HG03139 (cell line): ENCODE results near the gene MTURN.

Experiments
- ATAC-seq: cut with Tn5 transposase; IDR thresholded peaks from one replicate; pipeline ENCODE4 v1.9.1; 2021; ENCODE audit not compliant: unreplicated experiment

The MTURN gene

DNA sequence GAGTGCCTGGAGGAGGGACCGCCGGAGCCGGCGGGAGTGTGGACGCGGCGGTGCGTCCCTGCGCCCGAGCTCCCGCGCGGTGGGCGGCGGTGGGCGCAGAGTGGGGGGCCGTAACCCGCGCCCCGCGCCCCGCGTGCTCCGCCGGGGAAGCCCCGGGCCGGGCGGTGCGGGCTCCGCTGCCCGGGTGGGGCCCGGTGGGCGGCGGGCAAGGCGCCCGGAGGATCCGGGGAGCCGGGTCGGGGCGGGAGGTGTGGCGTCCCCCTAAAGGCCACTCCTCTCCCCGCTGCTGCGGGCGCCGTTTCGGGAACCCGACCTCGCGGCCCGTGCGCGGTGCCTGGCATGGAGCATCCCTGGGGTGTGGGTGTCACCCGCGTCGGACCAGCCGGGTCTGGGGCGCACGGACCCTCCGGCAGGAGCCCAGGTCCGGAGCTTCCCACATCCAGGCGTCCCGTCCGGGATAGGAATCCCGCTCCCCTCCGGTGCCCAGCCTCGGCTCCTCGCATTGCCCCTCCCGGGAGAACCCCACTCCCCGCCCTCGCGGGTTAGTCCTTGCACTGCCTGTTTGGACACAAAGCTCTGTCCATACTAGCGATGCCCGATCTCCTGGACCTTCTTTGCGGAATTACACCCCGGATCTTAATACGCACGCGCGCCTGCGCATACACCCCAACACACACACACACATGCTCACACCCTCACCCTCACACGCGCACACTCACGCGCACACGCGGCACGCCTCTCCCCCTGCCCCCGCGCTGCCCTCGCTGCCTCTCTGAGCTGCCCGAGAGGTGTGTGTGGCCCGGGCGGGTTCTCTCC, 723 bp downstream of the MTURN start:
- ATAC-seq, result peak; percentile 22

DNA sequence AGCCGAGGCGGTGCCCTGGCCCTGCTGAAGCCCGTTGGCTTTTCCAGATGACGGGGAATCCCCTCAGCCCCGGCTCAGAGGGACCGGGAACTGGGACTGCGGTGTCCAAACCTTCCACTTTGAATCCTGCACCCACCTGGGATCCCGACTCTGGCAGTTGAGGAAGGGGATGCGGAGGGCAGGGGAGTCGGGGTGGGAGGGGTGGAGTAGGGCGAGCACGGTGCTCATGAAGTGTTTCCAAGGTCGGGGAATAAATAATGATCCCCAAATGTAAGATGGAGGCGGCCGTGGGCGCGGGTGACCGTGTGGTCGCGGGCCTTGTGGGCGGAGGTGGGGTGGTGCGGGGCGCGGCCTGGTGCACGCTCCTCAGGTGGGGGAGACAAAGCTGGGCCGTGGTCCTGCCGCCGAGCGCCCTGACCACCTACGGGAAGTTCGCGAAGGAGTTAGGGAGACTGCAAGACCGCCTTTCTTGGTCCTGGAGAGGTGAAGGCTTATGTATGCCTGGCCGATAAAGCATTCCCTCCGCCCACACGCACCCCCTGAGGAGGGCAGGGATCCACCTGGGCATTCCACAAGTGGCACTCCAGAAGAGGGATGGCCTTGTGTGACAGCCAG, 1.4 kb downstream of the MTURN start:
- ATAC-seq, result no peak

DNA sequence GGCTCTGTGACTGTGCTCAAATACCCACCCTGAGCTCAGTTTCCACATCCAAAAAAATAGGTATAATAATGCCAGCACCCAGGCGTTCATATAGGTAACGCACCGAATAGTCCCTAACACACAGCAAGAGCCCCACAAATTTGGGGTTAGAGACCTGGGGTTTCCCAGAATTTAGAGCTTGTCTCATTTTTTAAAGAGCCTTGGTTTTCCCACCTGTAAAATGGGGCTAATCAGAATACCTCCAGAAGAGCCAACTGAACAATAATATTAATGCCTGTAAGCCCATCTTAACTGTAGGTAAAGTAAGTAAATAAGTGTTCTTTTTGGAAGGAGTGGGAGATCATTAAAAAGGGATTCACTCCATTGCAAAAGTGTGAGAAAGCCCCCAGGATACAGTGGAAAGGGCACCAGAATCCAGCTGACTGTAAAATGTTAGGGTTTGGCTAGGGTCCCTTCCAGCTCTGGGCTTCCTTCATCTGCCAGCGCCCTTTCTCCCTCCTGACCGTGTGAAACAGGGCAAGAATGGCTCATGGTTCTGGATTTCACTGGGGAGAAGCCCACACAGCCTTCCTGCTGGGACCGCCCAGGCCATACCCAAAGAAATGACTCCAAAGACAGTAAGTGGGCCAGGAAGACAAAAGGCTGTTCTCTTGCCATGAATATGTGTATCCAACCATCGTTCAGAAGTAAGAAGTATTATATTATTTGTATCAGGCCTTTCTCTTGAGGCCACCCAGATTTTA, 2.1 kb downstream of the MTURN start:
- no peak for ATAC-seq

DNA sequence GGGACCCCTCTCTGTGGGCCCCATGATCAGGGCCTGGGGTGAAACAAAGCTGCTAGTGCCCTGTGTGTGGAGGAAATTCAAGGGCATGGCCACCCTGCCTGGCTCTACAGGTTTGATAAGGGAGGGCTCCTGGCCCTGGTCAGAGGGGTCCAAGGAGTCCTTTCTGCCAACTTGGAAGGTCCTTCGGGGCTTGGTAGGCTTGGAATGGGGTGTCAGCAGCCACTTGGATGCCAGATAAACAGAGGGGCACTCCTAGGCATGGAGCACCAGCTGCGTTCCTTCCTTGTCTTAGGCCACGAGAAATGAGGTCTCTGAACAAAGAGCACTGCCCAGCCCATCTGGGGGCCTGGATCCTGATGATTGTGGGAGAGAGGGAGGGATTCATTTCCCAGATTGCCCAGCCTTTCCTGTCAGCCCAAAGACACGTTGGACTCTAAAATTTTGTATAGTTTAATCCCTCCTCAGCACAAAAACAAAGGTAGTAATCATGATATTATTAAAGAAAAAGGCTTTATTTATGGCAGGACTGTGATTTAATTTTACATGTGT, 5.1 kb downstream of the MTURN start:
- no peak for ATAC-seq

DNA sequence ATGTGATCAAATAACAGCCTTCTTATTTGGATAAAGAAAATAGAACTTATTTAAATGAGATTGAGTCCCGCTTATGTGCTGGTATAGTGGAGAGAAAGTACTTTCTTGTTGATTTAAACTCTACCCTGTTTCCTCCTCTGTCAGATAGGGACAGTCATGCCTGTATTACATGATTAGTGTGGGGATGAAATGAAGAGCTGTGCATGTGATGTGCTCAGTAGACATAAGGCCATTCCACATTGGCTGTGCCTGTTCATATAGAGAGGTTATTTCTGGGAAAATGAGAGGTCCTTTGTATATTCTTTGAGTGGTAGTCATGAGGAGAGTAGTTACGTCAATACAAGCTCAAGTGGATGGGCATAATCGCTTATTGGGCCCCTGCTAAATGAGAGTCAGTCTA, 5.7 kb downstream of the MTURN start:
- no peak for ATAC-seq

DNA sequence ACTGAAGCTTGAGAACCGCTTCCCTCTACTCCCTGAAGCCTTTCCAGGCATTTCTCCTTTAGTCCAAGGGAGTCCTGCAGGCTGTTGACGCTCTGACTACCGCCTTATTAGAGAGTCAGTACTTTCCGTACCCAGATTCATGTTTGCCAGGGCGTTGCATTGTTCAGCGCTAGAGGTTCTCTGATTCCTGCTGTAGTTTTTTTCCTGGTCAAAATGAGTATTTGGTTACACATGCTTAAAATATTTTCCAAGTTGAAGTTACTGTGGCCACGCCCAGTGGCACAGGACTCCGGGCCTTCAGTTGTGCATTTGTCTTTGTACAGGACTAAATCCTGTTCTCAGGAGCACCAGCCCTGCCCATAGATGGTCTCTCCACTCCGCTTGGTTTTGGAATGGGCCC, 7.9 kb downstream of the MTURN start:
- no peak for ATAC-seq

DNA sequence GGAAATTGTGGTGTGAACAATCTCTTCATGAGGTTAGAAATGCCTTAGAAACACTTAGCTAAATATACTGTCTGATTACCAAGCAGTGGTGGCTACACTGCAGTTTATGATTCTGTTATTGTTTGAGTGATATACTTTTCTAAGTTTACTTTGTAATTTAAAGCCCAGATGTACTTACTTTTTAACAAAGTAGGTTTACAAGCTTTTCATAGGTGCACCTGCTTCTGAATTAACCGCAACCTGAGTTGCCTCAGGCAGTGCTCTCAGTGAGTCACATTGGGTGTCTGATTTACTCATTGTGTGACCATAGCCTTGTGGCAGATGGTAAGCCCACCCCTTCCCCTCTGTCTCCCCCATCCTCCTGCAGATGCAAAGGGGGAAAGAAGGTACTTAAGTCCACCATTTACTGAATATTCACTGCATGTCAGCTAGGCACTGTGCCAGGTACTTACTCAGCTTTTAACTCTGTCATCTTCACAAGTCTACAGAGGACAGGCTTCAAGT, 9.0 kb downstream of the MTURN start:
- no peak for ATAC-seq

DNA sequence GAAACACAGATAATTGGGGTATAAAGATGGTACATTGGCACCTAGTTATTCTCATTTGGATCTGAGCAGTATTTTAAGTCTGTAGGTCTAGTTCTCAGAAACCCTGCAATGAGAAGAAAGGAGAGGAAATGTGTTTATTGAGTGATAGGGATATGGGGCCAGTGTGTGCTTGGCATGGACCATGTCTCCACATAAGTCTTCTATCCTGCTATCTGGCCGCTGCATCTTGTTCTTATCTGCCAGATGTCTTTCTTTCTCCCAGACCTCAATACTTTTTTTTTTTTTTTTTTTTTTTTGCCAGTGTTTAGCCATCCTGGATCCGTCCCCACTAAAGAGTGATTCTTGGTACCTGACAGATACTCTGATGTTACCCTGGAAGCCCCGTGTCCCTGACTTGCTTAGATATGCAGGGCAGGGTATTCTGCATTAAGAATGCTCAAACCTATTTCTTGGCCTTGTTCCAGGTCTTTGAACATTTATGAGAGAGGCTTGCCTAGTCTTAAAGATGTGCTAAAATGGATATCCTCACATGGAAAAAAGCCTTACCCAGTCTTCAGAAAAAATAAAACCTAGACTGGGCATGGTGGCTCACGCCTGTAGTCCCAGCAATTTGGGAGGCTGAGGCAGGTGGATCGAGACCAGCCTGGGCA, 10.0 kb downstream of the MTURN start:
- ATAC-seq, result no peak

DNA sequence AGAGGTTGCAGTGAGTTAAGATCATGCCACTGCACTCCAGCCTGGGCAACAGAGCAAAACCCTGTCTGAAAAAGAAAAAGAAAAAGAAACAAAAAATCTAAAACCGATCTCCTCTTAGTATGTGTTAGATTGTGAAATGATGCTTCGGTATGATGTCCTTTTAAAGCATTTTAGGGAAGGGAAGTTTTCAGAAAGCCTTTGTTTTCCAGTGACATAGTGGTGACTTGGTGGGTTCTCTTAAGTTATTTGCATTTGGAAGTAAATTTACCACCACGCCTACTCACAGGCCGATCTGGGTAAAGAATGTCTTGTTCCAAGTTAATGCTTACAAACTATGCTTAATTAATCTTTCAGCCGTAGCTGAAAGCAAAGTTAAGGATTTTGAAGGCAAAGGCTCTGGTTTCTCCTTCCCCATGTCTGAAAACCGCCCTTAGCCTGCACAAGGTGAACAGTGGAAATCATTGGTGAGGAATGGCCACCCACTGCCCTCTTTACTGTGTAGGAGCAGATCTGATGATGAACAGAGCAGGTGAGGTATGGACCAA, 10.7 kb downstream of the MTURN start:
- ATAC-seq, result no peak

DNA sequence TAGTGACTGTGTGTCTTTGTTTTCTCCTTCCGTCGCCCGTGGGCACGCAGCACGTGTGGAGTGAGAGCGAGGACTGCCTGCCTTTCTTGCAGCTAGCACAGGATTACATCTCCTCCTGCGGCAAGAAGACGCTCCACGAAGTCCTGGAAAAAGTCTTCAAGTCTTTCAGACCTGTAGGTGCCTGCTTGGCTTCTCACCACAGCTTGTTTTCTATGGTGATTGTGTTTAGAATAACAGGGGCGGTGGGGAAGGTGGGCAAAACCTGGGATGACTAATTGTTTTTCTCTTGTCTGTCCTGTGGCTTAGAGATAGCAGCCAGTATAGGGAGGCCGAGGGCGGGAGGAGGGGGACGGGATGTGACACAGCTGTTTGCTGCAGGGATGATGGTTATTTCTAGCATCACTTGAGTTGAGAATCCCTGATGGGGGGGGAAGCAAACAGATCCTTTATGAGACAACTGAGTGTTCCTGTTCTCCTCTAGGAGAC, 11.4 kb downstream of the MTURN start:
- no peak for ATAC-seq

DNA sequence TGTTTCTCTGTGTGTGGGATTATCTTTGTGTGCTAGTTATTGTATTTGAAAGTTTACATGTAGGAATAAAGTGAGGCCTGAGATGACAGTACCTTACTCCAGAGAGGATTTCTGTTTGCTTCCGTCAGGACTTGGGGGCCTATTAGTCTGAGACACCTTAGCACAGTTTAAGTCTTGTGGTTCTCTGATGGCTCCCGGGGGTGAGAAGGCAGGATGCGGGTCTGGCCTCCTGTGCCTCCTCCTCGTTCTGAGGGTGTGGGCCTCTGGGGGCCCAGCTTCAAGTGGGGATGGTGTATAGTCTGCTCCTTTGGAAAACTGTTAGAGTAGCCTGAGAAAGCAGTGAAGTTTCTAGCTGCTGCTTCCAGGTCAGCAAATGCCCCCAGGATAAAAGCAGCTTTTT, 12.4 kb downstream of the MTURN start:
- ATAC-seq, result no peak

DNA sequence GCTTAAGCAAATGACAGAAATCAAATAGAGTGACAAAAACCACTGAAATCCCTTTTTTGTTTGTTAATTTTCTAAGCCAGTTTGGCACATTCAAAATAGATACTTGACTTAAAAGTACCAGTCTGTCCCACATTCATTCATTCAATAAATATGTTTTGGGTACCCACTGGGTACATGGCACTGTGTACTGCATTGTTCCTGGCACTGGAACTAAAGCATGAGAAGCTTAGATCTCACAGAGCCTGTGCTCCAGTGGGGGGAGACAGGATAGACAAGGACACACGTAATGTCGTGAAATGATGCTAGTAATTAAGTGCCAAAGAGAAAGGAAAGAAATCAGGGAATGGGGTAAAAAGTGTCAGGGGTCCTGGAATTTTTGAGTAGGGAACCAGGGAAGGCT, 13.0 kb downstream of the MTURN start:
- ATAC-seq, result no peak

DNA sequence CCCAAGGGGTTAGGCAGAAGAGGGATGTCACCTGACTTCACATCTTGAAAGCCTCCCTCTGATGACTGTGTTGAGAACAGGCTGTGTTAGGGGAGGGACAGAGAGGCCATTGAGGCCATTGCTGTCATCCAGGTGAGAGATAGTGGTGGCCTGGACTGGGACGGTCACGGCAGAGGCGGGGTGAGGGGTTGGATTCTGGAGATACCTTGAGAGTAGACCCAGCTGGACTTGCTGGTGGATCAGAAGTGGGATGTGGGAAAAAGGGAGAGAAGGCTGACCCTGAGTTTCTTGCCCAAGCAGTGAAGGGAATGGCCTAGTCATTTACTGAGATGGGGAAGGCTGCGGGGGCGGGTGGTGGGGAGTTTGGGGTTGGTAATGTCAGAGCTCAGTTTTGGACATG, 13.6 kb downstream of the MTURN start:
- no peak for ATAC-seq

DNA sequence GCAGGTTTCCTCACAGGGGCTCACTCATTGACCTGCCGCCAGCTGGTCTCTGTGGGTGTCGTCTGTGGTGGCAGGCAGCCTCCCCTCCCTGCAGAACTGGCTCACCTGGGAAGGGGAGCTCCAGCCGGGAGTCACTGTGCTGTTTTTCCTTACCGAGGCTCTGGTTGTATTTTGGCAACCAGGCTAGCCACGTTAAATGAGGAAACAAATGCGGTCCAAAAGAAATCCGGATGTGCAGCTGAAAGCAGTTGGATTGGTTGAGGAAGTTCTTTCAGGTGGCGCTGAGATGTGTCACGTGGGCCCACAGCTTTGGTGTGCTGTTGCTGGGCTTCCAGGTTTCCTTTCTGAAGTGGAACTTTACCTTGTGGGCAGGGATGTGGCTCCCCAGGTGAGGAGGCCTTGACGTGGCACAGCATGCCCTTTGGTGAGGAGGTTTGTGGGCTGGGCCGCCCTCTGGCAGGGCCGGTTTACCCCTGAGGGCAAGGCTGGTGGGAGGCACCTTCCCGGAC, 14.2 kb downstream of the MTURN start:
- ATAC-seq, result no peak

DNA sequence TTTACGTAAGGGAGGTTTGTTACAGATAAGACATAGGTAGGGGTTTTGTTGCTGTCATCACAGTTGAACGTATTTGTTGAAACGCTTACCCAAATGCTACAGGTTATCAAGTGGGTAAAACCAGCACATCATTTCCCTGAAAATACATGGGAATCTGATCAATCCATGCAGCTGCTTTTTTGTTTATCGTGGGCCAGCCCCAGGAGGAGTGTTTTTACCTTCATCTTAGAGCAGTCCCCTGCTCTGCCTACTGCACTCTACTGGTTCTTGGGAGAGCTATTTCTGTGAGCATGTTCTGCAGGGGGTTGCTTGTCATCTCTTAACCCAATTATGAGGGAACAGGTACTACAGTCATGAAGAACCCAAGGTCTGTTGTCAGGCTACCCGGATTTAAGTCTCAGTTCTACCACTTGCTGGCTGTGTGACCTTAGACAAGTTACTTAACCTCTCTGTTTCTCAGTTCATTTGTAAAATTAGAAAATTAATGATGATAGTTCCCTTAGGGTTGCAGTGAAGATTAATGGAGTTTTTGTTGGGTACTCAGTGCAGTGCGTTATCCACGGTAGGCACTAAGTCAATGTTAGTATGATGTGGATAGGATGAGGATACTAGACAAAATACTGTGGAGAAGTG, 15.0 kb downstream of the MTURN start:
- no peak for ATAC-seq

DNA sequence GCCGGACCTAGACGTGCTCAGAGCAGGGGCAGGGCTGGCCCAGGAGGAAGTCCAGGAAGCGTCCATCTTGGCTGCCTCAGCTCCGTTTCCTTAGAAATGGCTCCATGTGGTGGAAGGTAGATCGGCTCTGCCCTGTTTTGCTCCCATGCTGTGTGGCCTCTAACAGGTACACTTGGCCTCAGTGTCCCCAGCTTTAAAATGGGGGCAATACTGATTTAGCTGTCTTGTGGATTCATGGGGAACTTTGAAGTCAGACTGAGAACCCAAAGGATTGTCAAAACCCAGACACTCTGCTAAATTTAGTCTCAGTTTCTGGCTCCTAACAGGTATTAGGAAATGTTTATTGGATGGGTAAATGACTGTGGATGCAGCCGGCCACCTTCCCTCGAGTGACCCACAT, 15.9 kb downstream of the MTURN start:
- no peak for ATAC-seq

DNA sequence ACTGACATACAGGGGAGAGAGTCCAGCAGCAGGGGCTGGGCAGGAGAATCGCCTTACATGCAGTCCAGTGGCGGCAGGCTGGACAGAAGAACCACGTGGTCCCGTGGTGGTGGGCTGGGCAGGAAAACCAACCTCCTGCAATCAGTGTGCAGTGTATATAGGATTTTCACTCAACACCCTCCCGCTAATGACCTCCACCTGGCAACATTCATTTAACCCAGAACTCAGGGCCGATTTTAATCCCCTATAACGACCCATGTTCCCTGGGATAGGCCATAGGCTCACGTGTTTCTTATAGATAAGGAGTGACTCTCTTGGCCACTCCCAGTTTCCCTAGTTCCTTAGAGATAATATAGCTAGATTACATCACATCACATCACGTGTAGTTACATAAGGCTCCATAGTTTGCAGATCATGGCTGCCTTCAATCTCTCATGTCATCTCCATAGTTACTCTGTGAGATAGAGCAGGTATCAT, 19.4 kb downstream of the MTURN start:
- ATAC-seq, result no peak

DNA sequence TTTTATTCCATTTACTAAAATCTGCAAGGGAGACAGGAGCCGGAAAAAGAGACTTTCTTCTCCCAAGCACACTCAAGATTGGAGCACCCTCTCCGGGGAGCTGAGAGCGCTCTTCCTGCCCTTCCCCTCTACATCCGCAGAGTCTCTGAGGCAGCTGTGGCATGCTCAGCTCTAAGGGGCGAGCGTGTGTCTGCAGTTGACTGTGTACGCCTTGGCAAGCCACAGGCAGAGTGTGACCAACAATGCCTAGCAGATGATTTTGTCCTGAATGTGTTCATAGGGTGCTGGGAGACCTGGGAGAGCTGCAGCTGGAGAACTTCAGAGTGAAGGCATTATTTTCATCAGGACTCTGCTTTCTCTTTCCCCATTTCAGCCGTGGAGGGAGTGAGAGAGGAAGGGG, 20.7 kb downstream of the MTURN start:
- no peak for ATAC-seq

DNA sequence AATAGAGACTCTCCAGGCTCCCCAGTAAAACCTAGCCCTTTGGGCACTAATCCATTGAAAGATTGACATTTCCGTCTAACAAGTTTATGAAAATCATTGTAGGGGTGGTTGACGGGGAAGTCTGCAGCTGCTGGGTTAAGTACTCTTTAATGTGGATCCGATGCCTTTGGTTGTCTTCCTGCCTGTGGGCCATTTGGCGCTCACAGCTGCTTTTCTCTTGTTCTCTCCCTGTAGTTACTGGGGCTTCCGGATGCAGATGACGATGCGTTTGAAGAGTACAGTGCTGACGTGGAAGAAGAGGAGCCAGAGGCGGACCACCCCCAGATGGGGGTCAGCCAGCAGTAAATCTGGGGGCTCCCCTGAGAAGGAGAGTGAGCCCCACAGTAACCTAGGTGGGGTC, 22.4 kb downstream of the MTURN start:
- no peak for ATAC-seq

DNA sequence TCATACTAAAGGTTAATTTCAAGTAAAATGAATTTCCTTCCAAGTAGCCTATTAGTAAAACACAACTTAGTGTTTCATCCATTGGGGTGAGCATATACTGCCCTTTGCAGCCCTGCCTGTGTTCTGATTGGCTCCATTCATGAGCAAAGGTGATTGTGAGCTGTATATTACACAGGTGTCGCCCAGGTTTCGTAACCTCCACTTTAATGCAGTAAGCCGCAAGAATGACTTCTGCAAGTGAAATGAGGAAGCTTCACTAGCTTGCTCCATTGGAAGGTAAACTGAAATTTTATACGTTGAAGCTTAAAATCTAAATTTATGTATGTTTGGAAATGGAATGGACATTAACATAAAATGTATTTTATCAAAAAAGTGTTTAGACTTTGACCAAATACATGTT, 24.4 kb downstream of the MTURN start:
- no peak for ATAC-seq
